BJ (cell line): Measurements from ENCODE around the gene FAM50B. TPM values are rescaled to one million over a fixed set of nuclear protein-coding genes. Genes with fewer than 3 reads are reported as not detected.

Experiments
- CTCF ChIA-PET: fragments of 350-600 bp; formaldehyde crosslinking; extraction: SDS; loops from one replicate; lab custom pipeline; 2021; ENCODE audit warnings: antibody characterized with exemption, inconsistent platforms; lab: Yijun Ruan, JAX
- POLR2A ChIA-PET: fragments of 300-600 bp; sonication (Branson Sonifier 250); formaldehyde crosslinking; extraction: SDS; loops from one replicate; lab custom pipeline; 2021; ENCODE audit warnings: antibody characterized with exemption; lab: Charles Lee
- DNase-seq: peaks from one replicate; pipeline ENCODE4 v3.0.0-alpha.2; 2011; ENCODE audit warnings: low read depth
- H3K27me3 ChIP-seq: 2 replicates; pipeline ENCODE4 v1.6.0; 2011; ENCODE audit warnings: low read length; ENCODE audit not compliant: control insufficient read depth, insufficient read depth
- H3K36me3 ChIP-seq: 2 replicates; pipeline ENCODE4 v1.5.1; 2011; ENCODE audit warnings: low read length; ENCODE audit not compliant: control insufficient read depth, insufficient read depth
- H3K4me3 ChIP-seq: 2 replicates; pipeline ENCODE4 v1.5.1; 2011; ENCODE audit warnings: low read depth, mild to moderate bottlenecking, control low read depth, low read length
- CTCF ChIP-seq: IDR thresholded peaks from 2 replicates; pipeline ENCODE4 v1.5.1; 2011; ENCODE audit warnings: low read depth, mild to moderate bottlenecking, control low read depth, inconsistent platforms, low read length, moderate library complexity; ENCODE audit not compliant: insufficient read depth
- polyA plus RNA-seq: library from polyadenylated mRNA; depleted of rRNA; stranded (reverse); fragments of >200 nt; gene quantifications from 2 replicates; pipeline ENCODE4 v1.2.3, GENCODE V29; 2011

The FAM50B gene
- polyA plus RNA-seq, 1 experiment, result 9.9 TPM

DNA sequence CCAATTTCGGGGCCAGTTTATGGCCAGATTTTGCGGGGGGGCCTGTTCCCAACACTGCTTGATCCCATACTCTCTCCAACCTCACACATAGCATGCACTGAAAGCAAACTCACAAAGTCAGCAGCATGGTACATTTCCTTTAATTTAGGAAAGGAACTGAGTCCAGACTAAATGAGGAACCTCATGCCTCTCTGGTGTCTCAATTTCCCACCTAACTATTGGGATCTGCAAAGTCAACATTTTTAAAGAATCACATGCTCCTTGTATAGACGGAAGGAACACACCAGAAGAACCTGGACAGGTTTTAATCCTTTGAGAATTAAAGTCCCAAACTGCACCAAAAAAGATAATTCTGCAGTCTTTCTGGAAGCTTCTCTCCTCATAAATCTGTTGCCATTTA, 33.3 kb downstream of the FAM50B start:
- no peaks in the 10 kb centered on the region for H3K36me3 ChIP-seq
- DNase-seq, result no peak
- POLR2A ChIA-PET, result no interaction called here
- no peaks in the 10 kb centered on the region for H3K27me3 ChIP-seq
- CTCF ChIA-PET, result interaction anchor here (0.8 to 8.5 kb wide), 6 partner anchors 15 to 139 kb away, joined by 3 to 78 read pairs (median 9); partner anchors contain the start of gene FAM50B
- H3K4me3 ChIP-seq, result no peak overlapping the region
- TF ChIP-seq CTCF, result no peak

GRCh38 chr6:3882866-3883265, 33.7 kb downstream of the FAM50B start:
- DNase-seq, result peak; percentile 74
- no peak overlapping the region for H3K4me3 ChIP-seq
- ChIA-PET CTCF (interaction anchor here (0.8 to 8.5 kb wide), 6 partner anchors 15 to 139 kb away, joined by 3 to 78 read pairs (median 9); partner anchors contain the start of gene FAM50B), POLR2A (no interaction called here)
- no peaks in the 10 kb centered on the region for H3K27me3 ChIP-seq
- H3K36me3 ChIP-seq, result no peaks in the 10 kb centered on the region
- no peak for TF ChIP-seq CTCF

GRCh38 chr6:3884007-3884745, 35.0 kb downstream of the FAM50B start:
- ChIA-PET CTCF (interaction anchor here (0.7 to 8.5 kb wide), 15 partner anchors 8 to 161 kb away, joined by 3 to 78 read pairs (median 4); partner anchors contain the start of gene FAM50B), POLR2A (interaction anchor here (0.9 to 1.4 kb wide), 3 partner anchors 28 to 135 kb away, joined by 4 to 7 read pairs (median 4); no protein-coding TSS in a partner anchor)
- no peak for TF ChIP-seq CTCF
- DNase-seq, result peak; percentile 31
- Histone ChIP-seq H3K36me3 (no peaks in the 10 kb centered on the region), H3K4me3 (no peak overlapping the region), H3K27me3 (no peaks in the 10 kb centered on the region)

DNA sequence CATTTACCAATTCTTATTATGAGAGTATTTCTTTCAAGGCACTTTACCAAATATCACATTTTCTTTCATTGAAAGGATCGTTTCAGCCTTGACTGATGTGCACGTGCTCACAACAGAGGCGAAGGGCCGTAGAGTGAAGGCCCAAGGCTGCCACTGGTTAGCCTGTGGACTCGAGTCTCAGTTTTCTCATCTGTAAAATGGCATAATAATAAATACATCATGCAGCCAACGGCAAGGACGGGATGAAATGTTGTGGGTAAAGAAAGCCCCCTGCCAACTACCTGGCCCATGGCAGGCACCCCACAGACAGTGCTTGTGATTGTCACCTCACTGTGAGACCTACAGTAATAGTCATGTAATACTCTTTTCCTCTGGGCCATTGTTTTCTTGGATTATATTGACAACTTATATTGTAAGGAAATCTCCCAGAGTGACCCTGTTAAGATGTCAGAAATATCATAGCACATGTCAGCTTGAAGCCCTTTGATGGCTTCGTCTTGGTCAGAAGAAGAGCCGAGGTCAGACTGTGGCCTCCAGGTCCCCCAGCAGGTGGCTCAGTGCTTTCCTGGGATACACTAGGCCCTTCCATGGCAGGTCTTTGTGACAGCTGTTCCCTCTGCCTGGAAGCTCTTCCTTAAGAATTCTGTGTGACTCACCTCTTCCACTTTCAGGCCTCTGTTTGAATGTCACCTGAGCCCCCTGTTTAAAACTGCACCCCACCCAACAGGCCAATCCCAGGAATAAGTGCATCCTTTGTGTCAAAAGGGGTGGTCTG, 36.3 kb downstream of the FAM50B start:
- ChIA-PET CTCF (interaction anchor here (0.6 to 8.5 kb wide), 8 partner anchors 9 to 142 kb away, joined by 3 to 78 read pairs (median 8); partner anchors contain the start of gene FAM50B), POLR2A (no interaction called here)
- DNase-seq, result no peak
- Histone ChIP-seq H3K4me3 (no peak overlapping the region), H3K36me3 (no peaks in the 10 kb centered on the region), H3K27me3 (no peaks in the 10 kb centered on the region)
- peak; percentile 24 for TF ChIP-seq CTCF
